Measurements from ENCODE around the gene PLXDC1.
"Not testable (repeated sequence)": the region's sequence is repeated elsewhere in the genome, so short reads cannot be mapped to it uniquely, and the experiment has no call there.

PLXDC1 gene

DNA sequence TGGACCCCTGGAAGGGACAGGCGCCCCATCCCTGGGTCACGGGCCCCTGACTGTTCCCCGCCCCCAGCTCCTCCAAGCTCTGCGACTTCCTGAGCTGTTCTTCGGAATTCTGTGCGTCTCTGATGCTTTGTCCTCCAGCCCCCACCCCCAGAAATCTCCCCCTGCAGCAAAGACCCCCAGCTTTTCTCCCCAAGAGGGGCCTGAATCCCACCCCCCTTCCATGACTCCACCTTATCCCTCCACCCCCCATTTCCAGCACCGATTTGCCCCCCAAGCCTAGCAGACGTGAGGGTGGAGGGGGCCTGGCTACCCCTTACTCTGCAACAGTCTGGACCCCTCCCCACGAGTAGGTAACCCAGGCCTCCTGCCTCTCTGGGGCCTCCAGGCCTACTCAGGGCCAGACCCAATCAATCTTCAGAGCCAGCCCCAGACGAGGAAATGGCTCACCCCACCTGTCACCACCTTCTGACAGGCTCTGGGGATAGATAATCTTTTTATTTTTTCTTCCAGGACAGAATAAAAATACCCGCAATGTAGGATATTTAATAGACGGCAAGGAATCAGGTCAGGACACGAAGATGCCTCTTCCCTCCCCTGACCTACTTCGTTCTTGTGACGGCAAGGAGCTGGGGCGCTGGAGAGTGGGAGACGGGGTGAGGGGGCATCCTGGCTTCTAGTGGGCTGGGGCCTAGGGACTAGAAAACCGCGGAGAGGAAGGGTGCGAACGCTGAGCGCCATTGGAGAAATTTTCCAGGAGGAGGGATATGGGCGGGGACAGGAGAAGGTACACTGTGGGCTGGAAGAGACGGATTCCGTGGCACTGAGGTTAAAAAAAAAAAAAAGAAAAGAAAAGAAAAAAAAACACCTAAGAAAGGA lies 744 bp upstream of the PLXDC1 start:
- DNase-seq: no peak

DNA sequence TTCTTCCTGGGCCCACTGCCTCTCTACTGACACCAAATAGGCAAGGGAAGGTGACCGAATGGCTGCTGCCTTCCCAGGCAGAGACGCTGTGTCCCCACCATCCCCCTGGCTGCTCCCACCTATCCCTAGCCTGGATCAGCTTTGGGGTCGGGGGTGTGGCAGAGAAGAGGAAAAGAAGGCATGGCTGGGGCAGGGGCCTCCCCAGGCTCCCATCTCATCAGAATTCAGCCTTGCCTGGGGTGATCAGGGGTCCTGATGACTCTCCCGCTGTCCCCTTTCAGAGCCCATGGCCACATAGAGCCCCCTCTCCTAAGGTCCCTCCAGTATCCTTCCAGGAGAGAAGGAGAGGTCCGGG lies 665 bp downstream of the PLXDC1 start:
- DNase-seq: no peak

DNA sequence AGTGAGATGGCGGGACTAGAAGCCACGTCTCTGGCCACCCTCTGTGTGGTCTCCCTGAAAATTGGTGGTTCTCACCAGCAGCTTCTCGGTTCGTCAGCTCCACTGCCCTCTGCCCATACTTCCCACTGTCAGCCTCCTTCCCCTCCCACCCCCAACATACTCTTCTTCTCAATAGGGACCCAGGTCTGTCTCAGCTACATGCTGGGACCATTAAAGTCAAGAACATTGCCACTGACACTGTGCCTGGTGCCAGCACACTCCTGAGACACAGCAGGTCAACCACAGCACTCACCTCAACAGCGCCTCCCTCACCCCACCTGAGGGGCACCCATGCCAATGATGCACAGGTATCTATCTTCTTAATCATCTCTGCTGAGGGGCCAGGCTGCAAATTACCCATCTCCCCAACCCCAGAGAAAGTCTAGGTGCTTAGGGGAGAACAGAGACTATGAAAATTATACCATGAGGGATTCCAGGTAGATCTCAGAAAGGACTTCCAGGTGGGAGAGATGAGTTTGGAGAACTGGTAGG lies 1.3 kb downstream of the PLXDC1 start:
- DNase-seq: no peak

DNA sequence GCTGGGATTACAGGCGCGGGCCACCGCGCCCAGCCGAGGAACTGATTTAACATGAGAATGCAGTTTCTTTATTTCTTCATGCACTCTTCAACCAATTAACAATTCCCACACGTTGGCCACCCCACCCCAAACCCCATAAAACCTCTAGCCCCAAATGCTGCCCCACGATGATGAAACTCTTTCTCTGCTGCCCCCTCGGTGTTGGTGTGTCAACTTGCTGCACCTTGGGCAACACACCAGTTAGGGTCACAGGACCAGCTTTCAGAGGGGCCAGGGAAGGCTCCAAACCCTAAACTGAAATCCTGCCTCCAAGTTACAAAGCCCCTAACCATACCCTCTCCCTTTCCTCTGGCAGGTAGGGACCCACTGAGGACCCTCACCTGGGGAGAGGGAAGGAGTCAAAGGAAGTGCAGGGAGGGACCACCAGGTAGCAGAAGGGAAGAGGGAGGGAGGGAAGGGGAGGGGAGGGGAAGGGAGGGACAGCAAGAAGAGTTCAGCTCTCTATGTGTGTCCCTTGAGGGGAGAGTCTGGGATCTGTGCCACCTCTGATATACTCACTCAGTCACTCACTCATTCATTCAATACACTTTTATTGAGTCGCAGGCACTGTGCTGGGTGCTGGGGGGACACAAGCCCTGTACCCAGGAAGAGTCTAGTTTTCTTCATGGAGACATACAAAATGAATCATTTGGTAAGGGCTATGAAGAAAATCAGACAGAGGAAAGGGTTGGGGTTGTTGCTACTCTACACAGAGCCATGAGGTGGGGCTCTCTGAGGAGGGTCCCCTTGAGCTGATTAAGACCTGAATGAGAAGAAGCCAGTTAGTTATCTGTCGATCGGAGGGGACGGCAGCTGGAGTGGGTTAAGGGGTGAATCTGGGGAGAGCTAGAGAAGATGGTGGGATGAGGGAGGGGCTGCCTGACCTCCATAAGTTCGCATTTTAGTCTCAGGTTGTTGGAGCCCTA lies 3.9 kb downstream of the PLXDC1 start:
- no peak for DNase-seq

DNA sequence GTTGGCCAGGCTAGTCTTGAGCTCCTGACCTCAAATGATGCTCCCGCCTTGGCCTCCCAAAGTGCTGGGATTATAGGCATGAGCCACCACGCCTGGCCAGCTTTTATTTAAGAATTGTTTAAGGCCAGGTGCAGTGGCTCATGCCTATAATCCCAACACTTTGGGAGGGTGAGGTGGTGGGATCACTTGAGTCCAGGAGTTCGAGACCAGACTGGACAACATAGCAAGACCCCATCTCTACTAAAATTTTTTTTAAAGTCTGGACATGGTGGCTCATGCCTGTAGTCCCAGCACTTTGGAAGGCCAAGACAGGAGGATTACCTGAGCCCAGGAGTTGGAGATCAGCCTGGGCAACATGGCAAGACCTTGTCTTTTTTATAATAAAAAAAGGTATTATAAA lies 5.2 kb downstream of the PLXDC1 start:
- no peak for DNase-seq

DNA sequence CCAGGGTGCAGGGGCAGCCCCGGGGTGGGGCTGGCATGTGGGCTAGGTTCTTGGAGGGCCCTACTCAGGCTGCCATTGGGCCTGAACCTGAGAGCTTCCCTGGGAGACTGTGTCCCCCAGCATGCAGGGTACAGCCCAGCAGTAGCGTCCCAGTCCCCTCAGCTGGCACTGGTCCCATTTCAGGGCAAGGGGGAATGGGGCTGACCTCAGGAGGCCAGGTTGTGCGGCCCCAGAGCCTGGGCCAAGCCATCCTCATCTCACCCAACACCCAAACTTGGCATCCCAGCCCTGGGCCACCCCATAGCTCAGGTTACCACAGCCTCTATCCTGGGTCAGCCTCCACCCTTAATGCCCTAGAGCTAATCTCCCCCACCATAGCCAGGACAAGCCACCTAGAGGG lies 6.3 kb downstream of the PLXDC1 start:
- no peak for DNase-seq

DNA sequence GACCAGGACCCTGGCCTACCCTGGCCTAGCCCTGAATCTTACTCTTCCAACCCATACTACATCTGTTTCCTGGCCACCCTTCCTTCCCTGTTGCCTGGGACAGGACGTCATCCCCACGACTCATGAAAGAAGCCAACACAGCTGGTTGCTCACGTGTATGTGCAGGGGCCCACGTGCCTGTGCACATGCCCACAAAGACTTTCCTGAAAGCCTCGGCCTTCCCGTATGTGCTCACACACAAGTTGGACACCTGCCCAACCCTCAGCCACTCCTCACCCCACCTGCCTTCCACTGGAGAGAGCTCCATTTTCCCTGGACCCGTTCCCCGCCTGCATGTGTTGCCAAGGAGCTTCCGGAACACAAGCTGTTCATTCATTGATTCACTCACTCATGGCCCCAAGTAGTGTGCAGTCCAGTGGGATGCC lies 7.0 kb downstream of the PLXDC1 start:
- DNase-seq: no peak

DNA sequence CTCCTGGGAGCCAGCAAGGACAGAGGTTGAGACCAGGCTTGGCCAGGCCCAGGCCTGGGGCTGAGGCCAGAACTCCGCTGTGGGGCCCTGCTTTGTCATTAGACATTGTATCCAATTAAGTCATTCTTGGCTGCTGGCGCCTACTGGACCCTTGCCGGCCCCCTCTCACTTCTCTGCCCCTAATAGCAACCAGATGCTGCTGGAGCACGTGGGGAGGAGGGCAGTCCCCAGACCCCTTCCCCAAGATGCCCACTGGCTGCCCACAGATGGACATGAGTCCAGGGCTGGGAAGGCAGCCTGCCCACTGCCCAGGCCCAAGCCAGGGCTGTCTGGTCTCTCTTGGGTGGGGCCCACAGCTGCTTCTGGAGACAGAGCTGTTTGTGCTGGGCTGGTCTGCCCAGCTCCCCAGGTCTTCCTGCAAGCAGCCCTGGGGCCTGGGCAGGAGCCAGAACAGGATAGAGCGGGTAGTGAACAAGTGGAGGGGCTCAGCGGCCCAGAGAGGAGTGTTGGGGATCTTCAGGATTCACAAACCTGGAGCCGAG lies 7.8 kb downstream of the PLXDC1 start:
- no peak for DNase-seq

DNA sequence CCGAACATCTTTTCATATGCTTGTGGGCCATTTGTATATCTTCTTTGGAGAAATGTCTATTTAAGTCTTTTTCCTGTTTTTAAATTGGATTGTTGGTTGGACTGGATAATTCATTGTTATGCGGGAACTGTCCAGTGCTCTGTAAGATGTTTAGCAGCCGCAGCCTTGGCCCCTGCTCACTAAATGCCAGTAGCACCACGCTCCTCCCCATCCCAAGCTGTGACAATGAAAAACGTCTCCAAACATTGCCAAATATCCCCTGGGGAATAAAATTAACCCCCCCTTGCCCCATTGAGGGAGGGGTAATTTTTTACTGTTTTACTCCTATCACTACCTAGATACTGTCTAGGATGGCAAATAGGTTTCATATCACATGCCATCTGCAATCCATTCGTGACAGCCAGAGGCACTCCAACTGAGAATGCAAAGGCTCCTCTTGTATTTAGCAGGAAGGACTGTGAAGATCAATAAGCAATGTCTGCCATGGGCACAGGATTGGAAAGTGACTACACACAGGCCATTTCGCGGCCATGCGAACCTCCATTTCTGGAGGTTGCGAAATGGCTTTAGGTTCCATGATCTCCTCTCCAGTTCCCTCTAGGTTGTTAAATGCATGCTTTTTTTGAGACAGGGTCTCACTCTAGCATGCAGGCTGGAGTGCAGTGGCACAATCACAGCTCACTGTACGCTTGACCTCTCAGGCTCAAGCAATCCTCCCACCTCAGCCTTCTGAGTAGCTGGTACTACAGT lies 9.3 kb downstream of the PLXDC1 start:
- DNase-seq: no peak

DNA sequence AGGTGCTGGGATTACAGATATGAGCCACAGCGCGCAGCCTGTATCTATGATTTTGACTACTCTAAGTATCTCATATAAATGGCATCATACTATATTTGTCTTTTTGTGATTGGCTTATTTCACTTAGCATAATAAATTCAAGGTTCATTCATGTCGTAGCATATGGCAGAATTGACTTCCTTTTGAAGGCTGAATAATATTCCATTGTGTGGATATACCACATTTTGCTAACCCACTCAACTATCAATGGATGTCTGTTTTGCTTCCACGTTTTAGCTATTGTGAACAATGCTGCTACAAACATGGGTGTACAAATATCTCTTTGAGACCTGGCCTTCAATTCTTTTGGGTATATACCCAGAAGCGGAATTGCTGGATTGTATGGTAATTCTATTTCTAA lies 10.1 kb downstream of the PLXDC1 start:
- DNase-seq: no peak

DNA sequence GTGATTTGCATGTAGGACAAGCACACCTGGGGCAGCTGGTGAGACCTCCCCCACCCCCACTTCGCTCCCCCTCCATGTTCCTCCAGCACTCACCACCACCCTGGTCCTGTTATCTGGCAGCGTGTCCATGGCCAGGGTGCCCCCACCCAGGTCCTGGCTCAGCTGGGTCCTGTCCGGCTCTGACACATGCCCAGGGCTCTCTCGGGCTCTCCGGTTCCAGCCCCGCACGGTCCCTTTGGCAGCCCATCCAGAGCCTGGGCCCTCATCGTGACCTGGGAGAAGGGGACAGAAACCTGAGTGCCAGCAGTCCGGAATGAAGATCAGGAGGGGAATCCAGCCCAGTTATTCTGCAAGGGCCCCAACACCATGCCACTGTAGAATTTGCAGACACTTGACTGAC lies 11.9 kb downstream of the PLXDC1 start:
- DNase-seq: no peak

DNA sequence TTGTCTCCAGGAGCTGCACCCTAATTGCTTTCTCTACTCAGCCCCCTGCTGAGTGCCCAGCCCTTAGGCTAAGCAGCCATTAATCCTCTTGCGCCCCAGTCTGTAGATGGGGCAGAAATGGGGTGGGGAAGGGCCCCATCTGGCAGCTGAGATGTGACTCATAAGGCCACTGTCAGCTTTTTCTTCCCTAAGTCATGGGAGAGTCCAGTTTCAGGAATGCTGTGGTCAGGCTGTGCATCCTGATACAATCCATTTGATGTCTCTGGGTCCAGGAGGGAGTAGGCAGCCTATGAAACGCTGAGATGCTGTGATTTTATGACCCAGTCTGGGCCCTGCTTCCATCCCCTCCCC lies 12.3 kb downstream of the PLXDC1 start:
- DNase-seq: no peak

DNA sequence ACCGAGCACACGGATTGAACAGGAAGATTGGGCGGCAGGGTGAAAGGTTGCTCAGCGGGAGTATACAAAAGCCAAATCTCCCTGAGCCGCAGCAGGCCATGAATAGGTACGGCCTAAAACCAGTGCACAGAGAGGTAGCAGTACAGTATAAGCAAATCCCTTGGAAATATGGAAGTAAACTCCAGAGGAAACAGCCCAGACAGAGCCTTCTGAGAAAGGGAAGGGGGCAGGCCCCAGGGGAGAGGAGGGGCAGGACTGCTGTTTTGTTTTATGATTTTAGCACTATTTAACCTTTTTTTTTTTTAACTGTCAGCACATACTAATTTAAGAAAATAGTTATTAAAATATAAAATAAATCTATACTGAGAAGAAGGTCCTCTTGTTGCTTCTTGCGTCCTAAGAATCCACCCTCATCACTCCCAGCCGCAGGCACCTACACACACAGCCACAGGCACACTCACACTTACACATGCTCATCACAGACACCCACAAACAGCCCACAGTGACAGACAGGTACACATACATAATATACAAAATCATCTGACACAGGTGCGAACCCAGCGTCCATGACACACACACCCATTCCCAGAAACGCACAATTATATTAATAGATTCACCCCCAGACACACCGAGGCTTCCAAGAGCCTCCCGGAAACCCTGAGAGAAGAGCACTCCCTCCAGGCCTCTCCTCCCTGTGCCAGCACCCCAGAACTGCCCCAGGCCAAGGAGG lies 12.8 kb downstream of the PLXDC1 start:
- no peak for DNase-seq

DNA sequence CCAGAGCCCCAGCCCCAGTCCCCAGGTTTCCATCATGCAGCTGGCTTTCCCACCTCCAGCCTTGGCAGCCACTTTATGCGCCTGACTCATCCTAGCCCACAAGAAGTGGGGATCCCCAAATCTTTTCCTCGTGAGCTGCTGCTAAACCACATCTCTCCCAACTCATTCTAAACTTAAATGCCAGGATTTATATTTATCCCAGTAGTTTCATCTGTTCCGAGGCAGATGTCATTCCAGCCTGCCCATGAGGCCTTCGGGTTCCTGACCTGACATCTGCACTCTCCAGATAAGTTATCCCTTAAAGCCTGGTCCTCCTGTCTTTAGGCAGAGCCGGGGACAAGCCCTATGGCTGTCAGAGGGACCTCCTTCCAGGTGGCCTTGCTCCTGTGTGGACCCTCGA lies 16.6 kb downstream of the PLXDC1 start:
- DNase-seq: no peak

DNA sequence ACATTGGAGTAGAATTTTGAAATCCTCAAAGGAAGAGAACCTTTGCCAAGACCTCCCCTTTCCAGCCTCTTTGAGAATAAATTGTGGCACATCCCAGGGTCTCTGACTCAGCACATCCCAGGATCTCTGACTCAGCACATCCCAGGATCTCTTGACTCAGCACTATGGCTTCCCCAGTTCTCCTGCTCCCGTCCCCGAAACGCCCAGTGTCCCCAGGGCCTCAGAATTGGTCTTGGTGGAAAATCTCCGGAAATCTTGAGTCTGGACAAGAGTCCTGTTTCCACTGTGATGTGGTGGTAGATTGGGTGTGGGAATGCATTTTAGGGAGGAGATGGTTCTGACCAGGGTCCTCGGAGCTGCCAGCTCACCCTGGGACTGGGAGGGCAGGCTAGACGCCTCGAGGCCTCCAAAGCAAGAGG lies 19.2 kb downstream of the PLXDC1 start:
- DNase-seq: no peak

DNA sequence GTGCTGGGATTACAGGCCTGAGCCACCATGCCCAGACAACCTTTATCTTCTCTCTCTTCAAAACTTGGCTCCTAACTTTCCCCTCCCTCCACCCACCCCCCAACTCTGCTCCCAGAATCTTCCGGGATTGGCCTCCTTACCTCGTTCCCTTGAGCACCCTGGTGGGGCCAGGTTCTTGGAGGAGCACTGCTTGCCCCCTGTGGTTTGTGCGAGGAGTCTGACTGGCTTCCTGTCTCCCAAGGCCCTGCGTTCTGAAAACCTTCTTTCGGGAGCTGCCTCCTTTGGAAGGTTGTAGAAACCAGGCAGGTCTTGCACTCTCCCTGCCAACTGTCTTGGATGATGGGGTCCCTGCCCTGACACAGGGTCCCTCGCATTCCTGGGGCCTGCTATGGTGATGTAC lies 19.8 kb downstream of the PLXDC1 start:
- no peak for DNase-seq

DNA sequence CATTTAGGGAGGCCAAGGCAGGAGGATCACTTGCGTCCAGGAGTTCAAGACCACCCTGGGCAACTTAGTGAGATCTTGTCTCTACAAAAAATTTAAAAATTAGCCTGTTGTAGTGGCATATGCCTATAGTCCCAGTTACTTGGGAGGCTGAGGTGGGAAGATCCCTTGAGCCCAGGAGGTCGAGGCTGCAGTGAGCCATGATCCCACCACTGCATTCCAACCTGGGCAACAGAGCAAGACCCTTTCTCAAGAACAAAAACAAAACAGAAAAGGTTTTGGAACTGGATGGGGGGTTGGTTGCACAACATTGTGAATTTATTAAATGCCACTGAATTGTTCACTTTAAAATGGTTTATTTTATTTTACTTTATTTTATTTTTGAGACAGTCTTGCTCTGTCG lies 21.2 kb downstream of the PLXDC1 start:
- DNase-seq: no peak

DNA sequence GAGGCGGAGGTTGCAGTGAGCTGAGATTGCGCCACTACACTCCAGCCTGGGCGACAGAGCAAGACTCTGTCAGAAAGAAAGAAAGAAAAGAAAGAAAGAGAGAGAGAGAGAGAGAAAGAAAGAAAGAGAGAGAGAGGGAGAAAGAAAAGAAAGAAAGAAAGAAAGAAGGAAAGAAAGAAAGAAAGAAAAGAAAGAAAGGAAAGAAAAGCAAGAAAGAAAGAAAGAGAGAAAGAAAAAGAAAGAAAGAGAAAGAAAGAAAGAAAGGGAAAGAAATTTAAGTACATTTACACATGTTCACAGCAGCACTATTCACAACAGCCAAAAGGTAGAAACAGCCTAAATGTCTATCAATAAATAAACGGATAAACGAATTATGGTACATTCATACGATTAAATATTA lies 21.9 kb downstream of the PLXDC1 start:
- not testable (repeated sequence) for DNase-seq

DNA sequence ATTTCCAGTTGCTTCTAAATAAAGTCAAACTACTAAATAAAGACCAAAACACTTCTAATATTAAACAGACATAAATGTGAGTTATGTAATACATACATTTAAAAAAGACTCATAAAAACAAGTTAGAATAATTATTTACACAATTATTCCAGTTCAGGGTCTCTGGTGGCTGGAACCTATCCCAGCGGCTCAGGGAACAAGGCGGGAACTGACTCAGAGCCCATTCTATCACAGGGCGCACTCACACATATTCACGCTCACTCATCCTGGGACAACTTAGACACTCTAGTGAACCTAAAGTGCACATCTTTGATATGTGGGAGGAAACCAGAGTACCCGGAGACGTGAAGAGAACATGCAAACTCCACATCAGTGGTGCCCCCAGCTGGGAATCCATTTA lies 25.0 kb downstream of the PLXDC1 start:
- no peak for DNase-seq

DNA sequence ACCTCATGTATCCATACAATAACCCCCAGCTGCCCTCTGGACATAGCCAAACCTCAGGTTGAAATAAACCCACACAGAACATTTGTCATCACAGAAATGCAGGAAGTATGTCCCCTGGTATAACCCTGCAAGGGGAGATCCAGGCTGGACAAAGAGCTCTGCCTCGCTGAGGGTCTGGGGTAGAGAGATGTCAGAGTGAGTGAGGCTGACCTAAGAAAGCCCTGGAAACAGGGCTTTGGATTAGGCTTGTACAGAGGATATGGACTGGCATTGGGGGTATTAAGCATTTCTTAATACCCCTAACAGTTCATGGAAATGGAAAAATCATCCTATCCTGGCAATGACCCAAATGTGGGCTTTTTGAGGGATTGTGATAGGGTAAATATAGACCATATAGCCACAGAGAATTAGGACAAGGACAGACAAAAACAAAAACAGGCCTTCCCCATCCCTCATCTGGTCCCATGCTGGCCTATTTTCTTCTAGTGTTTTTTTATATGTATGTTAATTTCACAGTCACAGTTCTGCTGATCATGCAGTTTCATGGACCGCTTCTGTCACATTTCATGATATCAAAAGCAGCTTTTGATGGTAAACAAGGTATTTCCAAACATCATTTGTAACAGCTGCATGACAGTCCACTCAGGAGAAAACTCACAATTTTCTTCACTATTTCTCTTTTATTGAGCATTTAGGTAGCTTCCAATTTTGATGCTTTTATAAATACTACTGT lies 26.1 kb downstream of the PLXDC1 start:
- no peak for DNase-seq

DNA sequence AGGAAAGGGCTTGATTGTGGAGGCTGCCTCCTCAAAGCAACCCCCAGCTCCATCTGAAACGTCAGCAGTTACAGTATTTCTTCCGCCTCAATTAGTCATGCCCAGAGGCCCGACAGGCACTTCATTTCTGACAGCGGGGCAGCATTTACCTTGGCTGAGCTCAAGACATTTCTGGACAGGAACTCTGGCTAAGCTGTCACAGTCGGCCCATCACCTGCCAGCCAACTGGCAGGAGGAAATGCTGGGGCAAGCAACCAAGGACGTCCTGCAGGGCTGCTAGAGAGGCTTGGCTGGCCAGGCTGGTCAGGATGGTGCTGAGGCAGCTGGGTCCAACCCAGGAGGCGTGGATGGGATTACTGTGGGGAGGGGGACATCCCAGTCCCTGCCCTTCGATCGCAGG lies 27.8 kb downstream of the PLXDC1 start:
- DNase-seq: no peak

Data from NCI-H1436 (cell line).